ENCODE data around the gene MRPL10. TPM values are rescaled to one million over a fixed set of nuclear protein-coding genes. Genes with fewer than 3 reads are reported as not detected.

MRPL10 gene
- total RNA-seq, 1 experiment from 2014 or later, result 112 TPM

- RAD21 ChIA-PET (ENCODE audit: low non-redundant PET in 1 of 2, low total read pairs in 2 of 2, uncharacterized antibody in 2 of 2, unreplicated experiment in 2 of 2), result no interaction called here
- ATAC-seq, result no peak
- no peak for DNase-seq (ENCODE audit: low read depth, low spot score)
- BruUV-seq (replicated peaks), result no TSS peak
- Histone ChIP-seq H3K4me2 (ENCODE audit: low read length) (no peak overlapping the region), H3K9me3 (ENCODE audit: control insufficient read depth in 1 of 2, insufficient read depth in 1 of 2, low read depth in 1 of 2, low read length in 2 of 2) (no peaks in the 10 kb centered on the region), H3K9ac (ENCODE audit: low read length) (no peak overlapping the region), H3K79me2 (ENCODE audit: insufficient read depth, low read length) (no peaks in the 10 kb centered on the region), H3K4me3 (replicated peaks in 1 of 2; ENCODE audit: low read depth in 1 of 2, low read length in 2 of 2) (no peak overlapping the region), H3K36me3 (ENCODE audit: control insufficient read depth in 1 of 2, insufficient read depth in 2 of 2, low read length in 2 of 2) (no peaks in the 10 kb centered on the region), H3K4me1 (ENCODE audit: control insufficient read depth in 1 of 2, insufficient read depth in 2 of 2, low read length in 2 of 2) (no peaks in the 10 kb centered on the region), H4K20me1 (ENCODE audit: insufficient read depth) (no peaks in the 10 kb centered on the region), H3K9me2 (ENCODE audit: insufficient read depth) (no peaks in the 10 kb centered on the region), H2AFZ (ENCODE audit: low read depth, low read length, poor library complexity, severe bottlenecking) (no peak overlapping the region), H3K27ac (ENCODE audit: low read depth, low read length) (no peak overlapping the region), H3K27me3 (ENCODE audit: insufficient read depth, low read length) (peaks cover 11% of the 10 kb centered on the region; the same call in 1 of the 2 replicates)
- no peak for TF ChIP-seq CTCF (IDR thresholded peaks at IDR 0.05 in 2 of 3, conservative IDR thresholded peaks at IDR 0.05 in 1 of 3; ENCODE audit: borderline replicate concordance in 1 of 3, insufficient read depth in 1 of 3, low read depth in 2 of 3, low read length in 2 of 3)
- TF ChIP-seq ZNF274 (IDR thresholded peaks at IDR 0.05; ENCODE audit: low read depth, low read length), result no peak
- no peak for TF ChIP-seq POLR2AphosphoS5 (IDR thresholded peaks at IDR 0.05; ENCODE audit: low read depth, low read length)
- TF ChIP-seq JUND (IDR thresholded peaks at IDR 0.05), result no peak
- TF ChIP-seq CBX3 (IDR thresholded peaks at IDR 0.05; ENCODE audit: low read depth), result no peak
- TF ChIP-seq ZBTB33 (IDR thresholded peaks at IDR 0.05; ENCODE audit: extremely low read depth, insufficient replicate concordance, low read length), result no peak
- TF ChIP-seq EZH2phosphoT487 (IDR thresholded peaks at IDR 0.05; ENCODE audit: borderline replicate concordance), result no peak
- TF ChIP-seq YY1 (IDR thresholded peaks at IDR 0.05; ENCODE audit: extremely low read depth, insufficient replicate concordance, low read depth, low read length), result no peak
- CTCF ChIA-PET, result interaction anchor here (1.0 to 1.4 kb wide), 3 partner anchors 101 to 218 kb away, joined by 3 to 4 read pairs (median 3); partner anchors contain the start of gene TBKBP1
- intact Hi-C loops (cut with micrococcal nuclease), result loop anchor here (5.0 kb wide), 1 partner anchor 68 kb away; the partner anchor contains the start of gene TBX21
- POLR2A ChIA-PET, result interaction anchor here (0.6 kb wide), 1 partner anchor 16 kb away, joined by 3 read pairs; no protein-coding TSS in a partner anchor
These were observed 30.7 kb downstream of the MRPL10 start for GRCh38 chr17:47800686-47801085.

All from HCT116 (cell line).